Peyer's patch (tissue), 4 donors: ENCODE measurements around the gene PCSK5.

ENCODE experiments used
- POLR2A ChIP-seq, 2 donors: fragments of 450-650 bp; IDR thresholded peaks; one replicate each; pipeline ENCODE4 v1.5.1; 2017; ENCODE audit warnings: antibody characterized with exemption in 2 of 2, mild to moderate bottlenecking in 2 of 2, moderate library complexity in 2 of 2
- TF ChIP-seq, protein P1 (sequence below), 6 experiments: fragments of 450-650 bp in 4 of 6; fragments of 200-600 bp in 2 of 6; sonication (generic) in 1 of 6; IDR thresholded peaks; one replicate each; pipeline ENCODE4 v1.5.1; 2017 to 2019; ENCODE audit warnings: antibody characterized with exemption in 6 of 6, mild to moderate bottlenecking in 3 of 6, moderate library complexity in 1 of 6

DNA sequence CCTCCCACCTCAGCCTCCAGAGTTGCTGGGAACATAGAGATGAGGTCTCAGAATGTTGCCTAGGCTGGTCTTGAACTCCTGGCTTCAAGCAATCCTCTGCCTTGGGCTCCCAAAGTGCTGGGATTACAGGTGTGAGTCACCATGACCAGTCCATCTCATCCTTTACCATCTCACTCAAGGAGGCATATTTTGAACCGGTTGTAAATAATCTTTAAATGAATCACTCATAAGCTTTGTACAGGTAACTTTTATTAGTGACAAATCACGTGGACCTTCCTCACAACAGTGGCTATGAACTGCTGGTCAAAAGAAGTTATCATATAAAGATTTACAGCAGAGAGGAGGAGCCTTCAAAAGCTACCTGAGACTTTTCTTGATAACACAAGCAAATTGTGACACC, 433.0 kb downstream of the PCSK5 start:
- TF ChIP-seq POLR2A (IDR thresholded peaks at IDR 0.05) = no peak
- TF ChIP-seq, protein P1, sequence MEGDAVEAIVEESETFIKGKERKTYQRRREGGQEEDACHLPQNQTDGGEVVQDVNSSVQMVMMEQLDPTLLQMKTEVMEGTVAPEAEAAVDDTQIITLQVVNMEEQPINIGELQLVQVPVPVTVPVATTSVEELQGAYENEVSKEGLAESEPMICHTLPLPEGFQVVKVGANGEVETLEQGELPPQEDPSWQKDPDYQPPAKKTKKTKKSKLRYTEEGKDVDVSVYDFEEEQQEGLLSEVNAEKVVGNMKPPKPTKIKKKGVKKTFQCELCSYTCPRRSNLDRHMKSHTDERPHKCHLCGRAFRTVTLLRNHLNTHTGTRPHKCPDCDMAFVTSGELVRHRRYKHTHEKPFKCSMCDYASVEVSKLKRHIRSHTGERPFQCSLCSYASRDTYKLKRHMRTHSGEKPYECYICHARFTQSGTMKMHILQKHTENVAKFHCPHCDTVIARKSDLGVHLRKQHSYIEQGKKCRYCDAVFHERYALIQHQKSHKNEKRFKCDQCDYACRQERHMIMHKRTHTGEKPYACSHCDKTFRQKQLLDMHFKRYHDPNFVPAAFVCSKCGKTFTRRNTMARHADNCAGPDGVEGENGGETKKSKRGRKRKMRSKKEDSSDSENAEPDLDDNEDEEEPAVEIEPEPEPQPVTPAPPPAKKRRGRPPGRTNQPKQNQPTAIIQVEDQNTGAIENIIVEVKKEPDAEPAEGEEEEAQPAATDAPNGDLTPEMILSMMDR (IDR thresholded peaks at IDR 0.05) = no peak
